H54 (cell line): ENCODE results near the gene LZTR1.

Experiments used
- DNase-seq: peaks from one replicate; pipeline ENCODE4 v3.0.0; 2011; ENCODE audit warnings: low spot score, mixed read lengths; ENCODE audit not compliant: insufficient read length
- FAIRE-seq: peaks from 3 replicates; lab custom pipeline; 2011; peaks lifted over from hg19 to GRCh38; lab: Jason Lieb, UNC
- POLR2A ChIP-seq: IDR thresholded peaks from 2 replicates; pipeline ENCODE4 v1.6.1; 2011; ENCODE audit warnings: low read depth, mild to moderate bottlenecking, low read length

Gene LZTR1

GRCh38 chr22:21025763-21026755 is 44.0 kb downstream of the LZTR1 start:
- no peak for TF ChIP-seq POLR2A
- DNase-seq, result no peak
- no peak for FAIRE-seq

- peak; percentile 31 for DNase-seq
- TF ChIP-seq POLR2A, result no peak
- peak; percentile 66 for FAIRE-seq
These were observed 44.9 kb downstream of the LZTR1 start for GRCh38 chr22:21026783-21027692.

GRCh38 chr22:21028277-21029251 is 46.5 kb downstream of the LZTR1 start:
- DNase-seq (no peak), FAIRE-seq (no peak)
- TF ChIP-seq POLR2A, result no peak

GRCh38 chr22:21029486-21030025 is 47.5 kb downstream of the LZTR1 start:
- no peak for FAIRE-seq
- no peak for TF ChIP-seq POLR2A
- DNase-seq, result no peak

- TF ChIP-seq POLR2A, result no peak
- no peak for DNase-seq
- FAIRE-seq, result no peak
These were observed 47.9 kb downstream of the LZTR1 start for GRCh38 chr22:21030032-21030431.

GRCh38 chr22:21030621-21031544 is 48.8 kb downstream of the LZTR1 start:
- FAIRE-seq (no peak), DNase-seq (no peak)
- no peak for TF ChIP-seq POLR2A

- DNase-seq, result no peak
- no peak for FAIRE-seq
- TF ChIP-seq POLR2A, result no peak
These were observed 49.5 kb downstream of the LZTR1 start for GRCh38 chr22:21031545-21032036.

GRCh38 chr22:21032037-21032867 is 50.2 kb downstream of the LZTR1 start, which contains the start of gene SLC7A4:
TSS of gene SLC7A4 (minus strand) at chr22:21032561. CDS start at chr22:21031812, 749 bp downstream.
- FAIRE-seq, result no peak
- no peak for TF ChIP-seq POLR2A
- no peak for DNase-seq

- FAIRE-seq (no peak), DNase-seq (no peak)
- TF ChIP-seq POLR2A, result no peak
These were observed 51.0 kb downstream of the LZTR1 start for GRCh38 chr22:21032868-21033688.

GRCh38 chr22:21033895-21034294 is 51.8 kb downstream of the LZTR1 start:
- FAIRE-seq (no peak), DNase-seq (no peak)
- TF ChIP-seq POLR2A, result no peak
